ENCODE data around the gene TMPRSS5. TPM values are rescaled to one million over a fixed set of nuclear protein-coding genes. Genes with fewer than 3 reads are reported as not detected.

The TMPRSS5 gene
- total and polyA plus RNA-seq, 3 donors from 2014 or later, result 1.4 to 2.2 (median 1.5) TPM

DNA sequence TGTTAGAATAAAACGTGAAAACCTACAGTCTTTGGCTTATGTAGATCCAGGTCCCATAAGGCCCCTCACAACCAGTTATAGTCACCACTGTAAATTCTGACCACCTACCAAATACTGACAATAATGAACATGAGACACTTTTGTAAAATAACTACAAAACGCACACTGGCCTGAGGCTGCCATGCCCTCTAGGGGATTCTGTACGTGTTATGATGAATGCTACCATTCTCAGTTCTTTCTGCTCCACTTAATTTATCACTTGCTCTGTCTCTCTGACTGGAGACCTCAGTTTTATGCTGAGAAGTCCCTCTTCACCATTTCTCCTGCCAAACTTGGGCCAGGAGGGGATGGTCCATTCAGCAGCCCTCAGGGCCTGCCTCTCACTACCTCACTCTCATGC is 18.7 kb upstream of the TMPRSS5 start:
- Histone ChIP-seq H3K36me3 (ENCODE audit: low read depth, missing control alignments) (no peaks in the 10 kb centered on the region), H3K27me3 (no peaks in the 10 kb centered on the region), H3K27ac (no peak overlapping the region), H3K4me3 (no peak overlapping the region), H3K4me1 (peaks cover 6% of the 10 kb centered on the region), H3K9me3 (no peaks in the 10 kb centered on the region)
- no peak for TF ChIP-seq POLR2A (IDR thresholded peaks at IDR 0.05)
- TF ChIP-seq, protein P1, sequence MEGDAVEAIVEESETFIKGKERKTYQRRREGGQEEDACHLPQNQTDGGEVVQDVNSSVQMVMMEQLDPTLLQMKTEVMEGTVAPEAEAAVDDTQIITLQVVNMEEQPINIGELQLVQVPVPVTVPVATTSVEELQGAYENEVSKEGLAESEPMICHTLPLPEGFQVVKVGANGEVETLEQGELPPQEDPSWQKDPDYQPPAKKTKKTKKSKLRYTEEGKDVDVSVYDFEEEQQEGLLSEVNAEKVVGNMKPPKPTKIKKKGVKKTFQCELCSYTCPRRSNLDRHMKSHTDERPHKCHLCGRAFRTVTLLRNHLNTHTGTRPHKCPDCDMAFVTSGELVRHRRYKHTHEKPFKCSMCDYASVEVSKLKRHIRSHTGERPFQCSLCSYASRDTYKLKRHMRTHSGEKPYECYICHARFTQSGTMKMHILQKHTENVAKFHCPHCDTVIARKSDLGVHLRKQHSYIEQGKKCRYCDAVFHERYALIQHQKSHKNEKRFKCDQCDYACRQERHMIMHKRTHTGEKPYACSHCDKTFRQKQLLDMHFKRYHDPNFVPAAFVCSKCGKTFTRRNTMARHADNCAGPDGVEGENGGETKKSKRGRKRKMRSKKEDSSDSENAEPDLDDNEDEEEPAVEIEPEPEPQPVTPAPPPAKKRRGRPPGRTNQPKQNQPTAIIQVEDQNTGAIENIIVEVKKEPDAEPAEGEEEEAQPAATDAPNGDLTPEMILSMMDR (IDR thresholded peaks at IDR 0.05), result no peak
- WGBS, 2 donors, result 88 to 90% methylated on average over 3 of the region's 3 CpGs
- intact Hi-C loops (cut with DNase I; ENCODE audit: low total_unique reads), result loop anchor here (5.0 kb wide), 1 partner anchor 417 kb away; no protein-coding TSS in a partner anchor
- DNase-seq, result no peak

DNA sequence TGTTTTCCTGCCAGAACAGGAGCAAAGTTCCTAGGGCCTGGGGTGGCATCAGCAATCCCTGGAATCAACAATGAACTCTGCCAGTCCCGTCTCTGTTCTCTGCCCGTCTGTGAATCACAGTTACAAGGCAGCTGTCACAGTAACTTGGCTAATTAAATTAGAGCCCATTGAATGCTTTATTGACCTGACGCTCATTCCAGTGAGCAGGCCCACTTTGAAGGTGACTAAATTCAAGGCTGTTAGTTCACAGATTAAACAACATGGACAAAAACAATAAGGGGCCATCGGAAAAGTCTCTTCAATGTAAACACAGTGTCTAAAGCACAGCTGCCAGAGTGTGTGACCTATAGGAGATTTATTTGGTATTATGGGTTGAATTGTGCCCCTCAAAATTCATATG is 17.7 kb upstream of the TMPRSS5 start:
- Histone ChIP-seq H3K9me3 (no peaks in the 10 kb centered on the region), H3K27ac (no peak overlapping the region), H3K36me3 (ENCODE audit: low read depth, missing control alignments) (no peaks in the 10 kb centered on the region), H3K4me1 (peaks cover 6% of the 10 kb centered on the region), H3K27me3 (no peaks in the 10 kb centered on the region), H3K4me3 (no peak overlapping the region)
- intact Hi-C loops (cut with DNase I; ENCODE audit: low total_unique reads), result loop anchor here (5.0 kb wide), 1 partner anchor 416 kb away; no protein-coding TSS in a partner anchor
- DNase-seq, result no peak
- TF ChIP-seq, protein P1 (IDR thresholded peaks at IDR 0.05), result no peak
- TF ChIP-seq POLR2A (IDR thresholded peaks at IDR 0.05), result no peak
- 85 to 90% methylated on average over 4 of the region's 4 CpGs for WGBS, 2 donors

DNA sequence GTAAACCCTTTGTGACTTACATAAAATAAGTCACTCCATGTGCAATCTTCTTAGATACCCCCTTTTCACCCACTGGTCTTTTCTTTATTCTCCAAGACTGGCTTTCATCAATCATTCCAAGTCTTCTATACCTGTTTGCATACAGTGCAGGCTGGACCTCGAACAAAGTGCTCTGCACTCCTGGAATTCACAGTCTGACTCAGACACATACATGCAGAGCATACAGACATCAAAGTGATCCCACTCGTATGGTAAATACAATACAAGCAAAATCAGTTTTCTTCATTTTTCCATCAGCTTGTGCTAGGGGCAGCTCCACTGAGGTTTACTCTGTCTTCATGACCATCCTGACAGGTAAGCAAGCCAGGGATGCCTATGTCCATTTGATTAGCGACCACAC is 16.8 kb upstream of the TMPRSS5 start:
- Histone ChIP-seq H3K4me1 (peaks cover 6% of the 10 kb centered on the region), H3K27ac (no peak overlapping the region), H3K27me3 (no peaks in the 10 kb centered on the region), H3K36me3 (ENCODE audit: low read depth, missing control alignments) (no peaks in the 10 kb centered on the region), H3K9me3 (no peaks in the 10 kb centered on the region), H3K4me3 (no peak overlapping the region)
- DNase-seq, result no peak
- TF ChIP-seq, protein P1 (IDR thresholded peaks at IDR 0.05), result no peak
- no peak for TF ChIP-seq POLR2A (IDR thresholded peaks at IDR 0.05)
- intact Hi-C loops (cut with DNase I; ENCODE audit: low total_unique reads), result loop anchor here (5.0 kb wide), 1 partner anchor 416 kb away; no protein-coding TSS in a partner anchor
- WGBS, 2 donors, result 92 to 94% methylated on average over 3 of the region's 3 CpGs

DNA sequence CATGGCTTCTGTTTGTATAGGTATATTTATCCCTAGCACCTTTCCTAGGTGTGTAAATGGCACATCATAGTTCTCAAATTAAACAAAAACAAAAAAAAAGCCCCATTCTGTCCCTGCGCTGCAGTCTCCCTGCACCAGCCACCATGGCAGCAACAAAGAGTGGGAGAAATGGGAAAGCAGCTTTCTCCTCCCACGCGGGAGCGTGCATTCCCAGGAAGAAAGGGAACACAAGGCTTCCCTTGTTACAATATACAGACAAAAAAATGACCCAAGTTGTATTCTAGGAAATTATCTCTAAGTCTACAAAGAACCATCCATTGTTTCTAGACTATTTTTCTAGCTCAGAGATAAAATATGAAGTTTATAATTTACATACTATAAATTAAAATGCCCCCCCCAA is 16.1 kb upstream of the TMPRSS5 start:
- intact Hi-C loops (cut with DNase I; ENCODE audit: low total_unique reads), result loop anchor here (5.0 kb wide), 1 partner anchor 415 kb away; no protein-coding TSS in a partner anchor
- peak; percentile 79 for DNase-seq

More for the DNA sequence above, 16.1 kb upstream of the TMPRSS5 start:
- Histone ChIP-seq H3K27ac (no peak overlapping the region), H3K9me3 (no peaks in the 10 kb centered on the region), H3K4me3 (no peak overlapping the region), H3K36me3 (ENCODE audit: low read depth, missing control alignments) (no peaks in the 10 kb centered on the region), H3K27me3 (no peaks in the 10 kb centered on the region), H3K4me1 (peaks cover 6% of the 10 kb centered on the region)
- WGBS, 2 donors, result 55 to 61% methylated on average over 4 of the region's 4 CpGs
- TF ChIP-seq POLR2A (IDR thresholded peaks at IDR 0.05), result no peak
- TF ChIP-seq, protein P1 (IDR thresholded peaks at IDR 0.05), result no peak
